ENCODE measurements around the gene USH1C.

- TF ChIP-seq ATF3 (CRISPR knock-in tag; IDR thresholded peaks at IDR 0.05), result no peak
- no peak for TF ChIP-seq TBL1XR1 (IDR thresholded peaks at IDR 0.05; ENCODE audit: borderline replicate concordance, low read length, partially characterized antibody)
- no peak for TF ChIP-seq ZNF841 (CRISPR knock-in tag; IDR thresholded peaks at IDR 0.05; ENCODE audit: borderline replicate concordance)
- no peak for TF ChIP-seq ZNF703 (CRISPR knock-in tag; IDR thresholded peaks at IDR 0.05; ENCODE audit: borderline replicate concordance)
- no peak for TF ChIP-seq EP300 (IDR thresholded peaks at IDR 0.05; ENCODE audit: low read depth in 2 of 2, low read length in 2 of 2)
- TF ChIP-seq EP300 (CRISPR knock-in tag; IDR thresholded peaks at IDR 0.05; ENCODE audit: borderline replicate concordance), result no peak
- TF ChIP-seq ETV5 (CRISPR knock-in tag; IDR thresholded peaks at IDR 0.05; ENCODE audit: borderline replicate concordance), result no peak
- TF ChIP-seq CTCF (CRISPR knock-in tag; IDR thresholded peaks at IDR 0.05), result no peak
- no peak for TF ChIP-seq ZNF740 (CRISPR knock-in tag; IDR thresholded peaks at IDR 0.05)
- TF ChIP-seq POLR2AphosphoS5 (IDR thresholded peaks at IDR 0.05; ENCODE audit: low read depth, low read length), result no peak
- no peak for TF ChIP-seq ELK4 (CRISPR knock-in tag; IDR thresholded peaks at IDR 0.05; ENCODE audit: borderline replicate concordance)
- TF ChIP-seq ZMAT5 (CRISPR knock-in tag; IDR thresholded peaks at IDR 0.05; ENCODE audit: borderline replicate concordance, low read depth), result no peak
- TF ChIP-seq POLR2A (IDR thresholded peaks at IDR 0.05; ENCODE audit: insufficient read depth in 1 of 2, low read depth in 2 of 2, low read length in 2 of 2), result no peak
- no peak for TF ChIP-seq ZNF558 (CRISPR knock-in tag; IDR thresholded peaks at IDR 0.05; ENCODE audit: borderline replicate concordance)
These were observed 5.5 kb downstream of the USH1C start for GRCh38 chr11:17538731-17539130.
